OCI-LY1 (cell line): ENCODE results near the gene TMEM175.

ENCODE experiments used
- CTCF ChIP-seq: fragments of 200-600 bp; sonication (generic), shearing (Covaris generic); IDR thresholded peaks from 2 replicates; pipeline ENCODE4 v1.5.1; 2017; ENCODE audit warnings: mild to moderate bottlenecking, antibody characterized with exemption, low read length, moderate library complexity, mixed read lengths
- EZH2 ChIP-seq: fragments of 200-600 bp; sonication (generic), shearing (Covaris generic); IDR thresholded peaks from 2 replicates; pipeline ENCODE4 v1.8.0; 2017; ENCODE audit warnings: borderline replicate concordance, mixed run types, mild to moderate bottlenecking, antibody characterized with exemption, low read length, moderate library complexity, mixed read lengths

GRCh38 chr4:993111-994029 is 61.1 kb downstream of the TMEM175 start, which contains the start of gene SLC26A1:
- no peak for TF ChIP-seq CTCF
- TF ChIP-seq EZH2 = no peak
